ENCODE results near the gene SFXN2.
"Not testable (repeated sequence)": the region's sequence is repeated elsewhere in the genome, so short reads cannot be mapped to it uniquely, and the experiment has no call there.

SFXN2 gene, protein sequence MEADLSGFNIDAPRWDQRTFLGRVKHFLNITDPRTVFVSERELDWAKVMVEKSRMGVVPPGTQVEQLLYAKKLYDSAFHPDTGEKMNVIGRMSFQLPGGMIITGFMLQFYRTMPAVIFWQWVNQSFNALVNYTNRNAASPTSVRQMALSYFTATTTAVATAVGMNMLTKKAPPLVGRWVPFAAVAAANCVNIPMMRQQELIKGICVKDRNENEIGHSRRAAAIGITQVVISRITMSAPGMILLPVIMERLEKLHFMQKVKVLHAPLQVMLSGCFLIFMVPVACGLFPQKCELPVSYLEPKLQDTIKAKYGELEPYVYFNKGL

GRCh38 chr10:102714621-102715455 lies at the start of gene SFXN2:
TSS of gene SFXN2 (plus strand) at chr10:102714636. CDS start at chr10:102726637, 12,001 bp downstream.
- no peak for DNase-seq

DNA sequence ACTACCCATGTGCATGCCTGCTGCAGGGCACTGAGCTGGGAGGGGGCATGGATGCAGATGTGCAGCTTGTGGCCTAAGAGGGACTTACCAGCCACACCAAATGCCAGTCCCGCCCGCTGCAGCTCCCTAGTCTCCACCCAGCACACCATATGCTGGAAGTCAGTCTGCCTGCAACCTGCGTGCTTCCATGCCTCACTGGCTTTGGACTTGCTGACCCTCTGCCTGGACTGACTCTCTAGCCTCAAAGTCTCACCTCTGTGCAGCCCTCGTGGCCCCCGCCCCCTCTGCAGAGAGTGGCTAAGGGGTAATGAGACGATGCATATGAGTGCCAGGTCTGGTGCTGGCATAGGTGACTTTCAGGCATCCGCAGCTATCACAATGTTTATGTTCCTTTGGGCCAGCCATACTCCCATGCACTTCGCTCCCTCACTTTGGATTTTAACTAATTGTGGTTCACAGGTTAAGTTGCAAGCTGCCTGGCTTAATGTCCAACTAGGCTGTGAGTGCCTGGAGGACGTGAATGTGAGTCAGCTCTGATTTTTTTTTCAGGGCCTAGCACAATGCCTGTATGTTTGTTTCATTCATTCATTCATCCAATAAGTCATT lies 48.4 kb upstream of the SFXN2 start:
- no peak for DNase-seq

DNA sequence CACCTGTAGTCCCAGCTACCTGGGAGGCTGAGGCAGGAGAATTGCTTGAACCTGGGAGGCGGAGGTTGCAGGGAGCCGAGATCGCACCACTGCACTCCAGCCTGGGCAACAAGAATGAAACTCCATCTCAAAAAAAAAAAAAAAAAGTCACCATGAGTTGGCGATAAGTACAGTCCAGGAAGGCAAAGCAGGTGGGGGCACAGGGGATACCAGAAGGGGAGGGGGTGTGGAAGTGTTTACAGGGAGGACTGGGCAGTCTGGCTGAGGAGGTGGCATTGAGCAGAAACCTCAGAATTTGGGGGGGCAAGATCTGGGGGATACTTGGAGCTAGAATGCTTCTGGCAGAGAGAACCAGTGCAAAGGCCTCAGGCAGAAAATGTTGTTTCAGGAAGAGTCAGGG lies 47.0 kb upstream of the SFXN2 start:
- not testable (repeated sequence) for DNase-seq

- DNase-seq, result no peak
These were observed 45.9 kb upstream of the SFXN2 start for GRCh38 chr10:102668326-102669107.

- DNase-seq, result no peak
These were observed 45.0 kb upstream of the SFXN2 start for GRCh38 chr10:102669206-102670064.

DNA sequence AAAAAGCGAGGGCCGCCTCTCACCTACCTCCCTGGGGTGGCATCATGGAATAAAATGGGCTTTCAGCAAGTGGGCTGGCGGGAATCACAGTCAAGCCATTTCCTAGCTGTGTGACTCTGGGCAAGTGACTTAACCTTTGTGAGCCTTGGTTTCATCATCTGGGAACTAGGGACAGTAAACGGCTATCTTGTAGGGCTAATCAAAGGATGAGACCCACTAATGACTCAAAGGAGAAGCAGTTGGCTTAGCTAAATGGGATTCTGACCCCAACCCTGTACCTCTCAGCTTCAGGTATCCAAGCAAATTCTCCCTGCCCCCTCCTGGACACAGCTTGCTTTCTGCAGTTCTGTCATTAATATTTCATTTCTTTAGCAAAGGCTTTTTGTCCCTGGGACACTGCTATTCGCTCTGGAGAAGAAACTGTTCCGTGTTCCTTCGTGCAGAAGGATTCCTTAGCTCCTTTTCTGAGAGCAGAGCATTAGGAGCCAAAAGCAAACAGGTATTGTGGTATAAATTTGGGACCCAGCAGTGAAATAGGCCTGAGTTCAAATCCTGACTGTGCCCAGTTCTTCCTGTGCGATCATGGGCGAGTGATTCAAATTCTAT lies 44.3 kb upstream of the SFXN2 start:
- no peak for DNase-seq

DNA sequence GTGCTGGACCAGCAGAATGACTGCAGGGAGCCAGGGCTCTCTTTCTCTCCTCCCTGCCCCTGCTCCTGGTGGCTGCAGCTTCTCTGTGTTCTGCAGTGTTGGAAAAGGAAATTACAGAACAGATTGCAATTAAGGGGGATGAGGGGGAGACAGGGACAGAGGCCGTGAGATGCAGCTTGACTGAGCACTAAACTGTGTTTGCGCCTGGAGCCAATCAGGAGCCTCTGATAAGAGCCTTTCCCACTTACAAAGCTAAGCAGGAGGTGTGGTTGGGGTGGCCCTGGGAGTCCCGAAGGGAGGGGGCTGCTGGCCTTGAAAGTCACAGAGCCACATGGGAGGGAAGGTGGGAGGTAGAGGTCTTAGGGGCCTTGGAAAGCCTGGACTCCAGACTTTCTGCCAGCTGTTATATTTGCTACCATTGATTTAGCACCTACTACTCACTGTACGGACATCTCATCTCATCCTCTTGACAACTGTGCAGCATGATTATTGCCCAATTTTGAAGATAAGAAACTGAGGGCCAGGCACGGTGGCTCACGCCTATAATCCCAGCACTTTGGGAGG lies 43.5 kb upstream of the SFXN2 start:
- no peak for DNase-seq

DNA sequence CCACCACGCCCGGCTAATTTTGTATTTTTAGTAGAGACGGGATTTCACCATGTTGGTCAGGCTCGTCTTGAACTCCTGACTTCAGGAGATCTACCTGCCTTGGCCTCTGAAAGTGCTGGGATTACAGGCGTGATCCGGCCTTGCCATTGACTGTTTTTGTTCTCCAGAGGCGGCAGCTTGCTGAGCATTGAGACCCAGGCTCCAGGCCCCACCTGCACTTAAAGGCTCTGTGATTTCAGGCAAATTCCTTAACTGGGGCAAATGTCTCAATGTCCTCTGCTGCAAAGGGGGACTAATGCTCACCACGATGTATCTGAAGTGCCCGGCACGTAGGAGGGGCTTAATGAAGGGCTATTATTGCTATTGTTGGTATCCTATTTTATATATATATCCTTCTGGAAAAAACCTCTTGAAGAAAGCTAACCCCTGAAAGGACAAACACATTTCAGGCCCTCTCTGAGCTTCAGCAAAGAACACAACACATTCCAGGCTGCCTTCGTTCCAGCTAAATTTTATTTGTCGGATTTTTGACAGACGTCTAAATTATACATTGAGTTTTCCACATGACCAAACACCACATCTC lies 41.1 kb upstream of the SFXN2 start:
- no peak for DNase-seq

DNA sequence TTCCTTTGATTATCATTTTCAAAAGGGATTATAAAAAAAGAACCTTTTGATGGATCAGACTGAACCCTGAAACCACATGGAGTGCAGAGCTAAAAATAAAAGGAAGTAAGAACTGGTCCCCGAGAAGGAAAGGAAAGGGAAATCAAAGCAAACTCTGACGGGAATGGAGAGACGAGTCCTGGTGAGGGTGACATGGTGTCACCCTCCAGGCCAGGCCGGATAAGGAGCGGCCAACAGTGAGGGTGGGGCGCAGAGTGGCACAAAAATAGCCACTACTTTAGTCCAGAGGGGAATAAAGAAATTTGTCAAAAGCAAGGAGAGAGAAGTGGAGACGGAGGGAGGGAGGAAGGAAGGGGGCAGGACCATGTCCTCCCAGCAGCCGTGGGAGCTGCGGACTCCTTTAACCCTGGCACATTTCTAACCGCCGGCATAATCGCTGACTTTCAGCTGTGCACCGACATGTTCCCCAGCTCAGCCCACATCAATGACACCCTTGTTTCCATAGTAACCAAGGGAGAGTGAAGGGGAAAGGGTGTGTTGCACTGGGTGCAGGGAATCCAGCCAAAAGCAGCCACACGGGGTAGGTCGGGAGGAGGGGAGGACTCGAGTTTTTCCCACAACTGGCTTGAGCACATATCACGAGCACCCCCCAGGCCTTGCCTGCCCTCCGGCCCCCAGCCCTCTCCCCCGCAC lies 40.5 kb upstream of the SFXN2 start:
- DNase-seq, result peak; percentile 61

GRCh38 chr10:102674566-102674965 lies 39.9 kb upstream of the SFXN2 start:
- no peak for DNase-seq

DNA sequence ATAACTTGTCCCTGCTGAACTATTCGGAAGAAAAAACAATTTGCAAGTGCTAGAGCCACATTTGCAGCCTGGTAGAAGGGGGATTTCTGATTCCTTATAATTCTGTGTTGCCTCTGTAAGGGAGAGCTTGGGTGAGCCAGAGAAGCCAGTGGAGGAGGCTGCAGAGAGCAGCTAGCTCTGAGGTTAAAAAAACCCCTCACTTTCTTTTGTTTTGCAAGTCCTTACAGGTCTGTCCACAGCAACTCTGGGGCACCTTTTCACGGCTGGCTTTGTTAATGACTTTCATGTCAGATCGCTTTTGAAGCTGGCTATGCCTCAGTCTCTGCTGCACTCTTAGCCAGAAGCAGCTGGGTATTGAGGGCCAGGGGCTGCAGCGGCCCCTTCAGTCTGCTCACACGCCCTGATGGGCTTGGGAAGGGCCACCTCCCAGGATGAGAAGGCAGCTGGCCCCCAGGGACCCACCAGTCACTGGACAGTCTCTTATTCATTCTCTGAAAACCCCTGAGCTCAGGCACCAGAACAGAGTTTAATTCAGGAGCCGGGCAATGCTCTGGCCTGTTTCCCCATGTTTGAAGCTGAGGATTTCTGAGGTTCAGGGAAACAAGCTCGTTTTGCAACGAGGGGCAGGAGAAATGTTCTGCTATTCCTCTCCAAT lies 39.3 kb upstream of the SFXN2 start:
- DNase-seq, result no peak

DNA sequence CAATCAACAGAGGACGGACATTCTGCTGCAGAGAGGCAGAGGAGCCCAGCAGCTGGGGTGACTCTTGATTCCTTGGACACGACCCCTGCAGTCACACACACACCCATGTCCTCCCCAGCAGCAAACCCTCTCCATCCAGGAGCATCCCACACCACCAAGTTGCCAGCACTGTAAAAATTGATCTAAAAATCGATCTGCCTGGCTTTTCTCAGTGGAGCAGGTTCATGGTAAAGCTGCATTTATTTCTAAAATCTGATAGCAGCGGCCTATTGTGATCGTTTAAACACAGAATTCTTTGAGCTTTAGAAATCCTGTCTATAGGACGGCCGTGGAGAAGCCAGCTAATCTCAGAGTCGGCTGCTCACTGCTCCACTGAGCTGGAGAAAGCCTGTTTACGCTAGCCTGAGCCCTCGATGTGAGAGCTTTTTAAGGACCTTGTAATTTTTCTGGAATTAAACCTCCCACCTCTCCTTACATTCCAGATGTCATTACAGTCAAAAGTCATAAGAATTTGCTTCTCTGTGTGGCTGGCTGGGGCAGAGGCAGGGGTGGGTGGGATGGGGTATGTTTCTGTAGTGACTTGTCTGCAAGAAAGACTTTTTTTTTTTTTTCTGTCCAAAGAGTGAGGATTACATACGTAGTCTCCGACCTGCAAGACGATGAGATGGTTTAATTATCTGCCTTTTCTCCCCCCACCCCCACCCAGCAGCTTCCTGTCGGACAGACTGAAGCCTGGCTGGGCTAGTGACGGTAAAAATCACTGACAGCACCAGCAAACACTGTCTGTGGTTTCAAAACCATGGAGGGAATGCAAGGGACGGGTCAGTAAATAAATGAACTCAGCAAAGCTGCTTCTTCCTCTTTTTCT lies 38.5 kb upstream of the SFXN2 start:
- no peak for DNase-seq

DNA sequence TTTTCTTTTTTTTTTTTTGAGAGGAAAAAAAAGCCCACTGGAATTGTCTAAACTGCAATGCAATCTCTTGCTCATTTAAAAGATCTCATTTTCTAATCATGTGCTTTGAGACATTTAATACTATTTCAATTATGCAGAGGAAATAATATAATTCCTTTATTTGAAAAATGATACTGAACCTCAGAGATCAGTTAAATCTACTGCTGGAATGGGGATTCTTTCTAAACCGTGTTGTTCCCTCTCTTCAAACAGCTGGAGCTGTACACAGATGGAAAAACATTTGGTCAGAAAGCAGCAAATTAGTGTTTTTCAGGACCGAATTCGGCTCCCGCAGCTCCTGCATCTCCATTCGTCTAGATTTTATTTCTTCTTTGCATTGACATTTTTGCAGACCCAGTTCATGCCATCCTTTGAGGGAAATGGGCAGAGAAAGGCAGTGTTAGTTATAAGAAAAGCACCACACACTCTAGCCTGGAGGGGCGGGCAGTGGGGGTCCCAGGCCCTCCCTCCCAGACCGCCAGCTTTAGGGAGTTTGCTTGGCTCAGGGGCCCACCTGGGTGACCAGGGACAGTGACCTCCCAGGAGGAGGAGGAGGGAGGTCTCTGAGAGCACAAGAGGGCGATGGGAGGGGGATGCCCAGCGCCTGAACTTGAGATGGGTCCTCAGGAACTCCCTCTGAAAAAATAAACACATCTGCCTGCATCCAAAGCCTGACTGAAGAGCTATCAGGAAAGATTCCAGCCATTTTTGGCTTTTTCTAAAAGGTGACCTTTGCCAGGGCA lies 37.7 kb upstream of the SFXN2 start:
- no peak for DNase-seq

GRCh38 chr10:102677331-102678067 lies 36.9 kb upstream of the SFXN2 start:
- DNase-seq, result no peak

DNA sequence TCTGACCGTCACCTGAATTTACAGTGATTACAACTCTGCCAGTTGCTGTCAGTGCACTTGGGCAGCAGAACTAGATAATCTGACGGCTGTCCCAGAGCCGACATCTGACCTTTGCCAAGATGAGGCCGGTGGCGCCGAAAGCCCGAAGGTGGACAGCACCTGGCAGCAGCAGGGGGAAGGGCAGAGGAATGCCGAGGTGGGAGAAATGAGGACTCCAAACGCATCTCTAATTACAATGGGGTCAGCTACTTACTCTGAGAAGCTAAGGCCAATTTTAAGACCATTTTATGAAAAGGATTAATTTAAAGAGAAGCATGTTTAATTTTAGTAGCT lies 36.4 kb upstream of the SFXN2 start:
- DNase-seq, result no peak

- peak; percentile 88 for DNase-seq
These were observed 35.6 kb upstream of the SFXN2 start for GRCh38 chr10:102678842-102679289.

GRCh38 chr10:102679596-102679995 lies 34.8 kb upstream of the SFXN2 start:
- no peak for DNase-seq
